Stimulated activated CD8-positive, alpha-beta memory T cell treated with anti-CD3 and anti-CD28 coated beads, Interleukin-12 subunit alpha, Interleukin-12 subunit beta, amount 100 ng/mL, for 4 hours (primary cell): Measurements from ENCODE around the gene MYOZ1.

Source experiments
- DNase-seq: peaks from one replicate; pipeline ENCODE4 v3.0.0-alpha.2; 2020; ENCODE audit warnings: low read depth

Gene MYOZ1

DNA sequence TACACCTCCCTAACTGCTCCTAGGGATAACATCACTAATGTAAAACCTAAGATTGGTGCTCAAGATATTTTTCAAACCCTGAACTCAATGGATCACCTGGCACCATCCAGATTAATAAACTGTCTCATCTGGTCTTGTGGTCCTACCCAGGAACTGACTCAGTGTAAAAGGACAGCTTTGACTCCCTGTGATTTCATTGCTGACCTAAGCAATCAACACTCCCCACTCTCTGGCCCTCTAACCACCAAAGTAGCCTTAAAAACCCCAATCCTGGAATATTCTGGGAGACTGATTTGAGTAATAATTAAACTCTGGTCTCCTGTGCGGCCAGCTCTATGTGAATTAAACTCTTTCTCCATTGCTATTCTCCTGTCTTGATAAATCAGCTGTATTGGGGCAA, 43.9 kb downstream of the MYOZ1 start:
- DNase-seq = no peak

DNA sequence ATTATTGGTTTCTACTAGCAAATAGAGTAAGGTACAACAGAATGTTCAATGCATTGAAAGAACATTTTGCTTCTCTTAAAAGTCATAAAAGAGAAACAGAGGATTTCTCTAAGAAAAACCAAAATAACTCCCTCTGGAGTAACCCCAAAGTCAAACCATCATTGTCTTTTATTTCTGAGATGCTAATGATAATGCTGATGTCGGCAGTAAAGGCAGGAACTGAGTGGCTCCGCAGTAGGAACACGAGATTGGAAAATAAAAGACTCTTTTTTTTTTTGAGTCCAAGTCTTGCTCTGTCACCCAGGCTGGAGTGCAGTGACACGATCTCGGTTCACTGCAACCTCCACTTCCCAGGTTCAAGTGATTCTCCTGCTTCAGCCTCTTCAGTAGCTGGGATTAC, 47.5 kb downstream of the MYOZ1 start:
- DNase-seq = no peak

DNA sequence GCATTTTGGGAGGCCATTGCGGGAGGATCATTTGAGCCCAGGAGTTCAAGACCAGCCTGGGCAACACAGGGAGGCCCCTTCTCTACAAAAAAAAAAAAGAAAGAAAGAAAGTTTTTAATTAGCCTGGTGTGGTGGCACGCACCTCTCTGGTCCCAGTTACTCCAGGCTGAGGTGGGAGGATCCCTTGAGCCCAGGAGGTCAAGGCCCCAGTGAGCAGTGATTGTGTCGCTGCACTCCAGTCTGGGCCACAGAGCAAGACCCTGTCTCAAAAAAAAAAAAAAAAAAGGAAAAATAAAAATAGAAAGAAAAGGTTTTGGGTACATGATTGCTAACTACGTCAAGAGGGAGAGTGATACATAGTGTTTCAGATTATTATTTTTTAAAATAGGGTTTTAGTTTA, 48.2 kb downstream of the MYOZ1 start:
- DNase-seq = no peak

DNA sequence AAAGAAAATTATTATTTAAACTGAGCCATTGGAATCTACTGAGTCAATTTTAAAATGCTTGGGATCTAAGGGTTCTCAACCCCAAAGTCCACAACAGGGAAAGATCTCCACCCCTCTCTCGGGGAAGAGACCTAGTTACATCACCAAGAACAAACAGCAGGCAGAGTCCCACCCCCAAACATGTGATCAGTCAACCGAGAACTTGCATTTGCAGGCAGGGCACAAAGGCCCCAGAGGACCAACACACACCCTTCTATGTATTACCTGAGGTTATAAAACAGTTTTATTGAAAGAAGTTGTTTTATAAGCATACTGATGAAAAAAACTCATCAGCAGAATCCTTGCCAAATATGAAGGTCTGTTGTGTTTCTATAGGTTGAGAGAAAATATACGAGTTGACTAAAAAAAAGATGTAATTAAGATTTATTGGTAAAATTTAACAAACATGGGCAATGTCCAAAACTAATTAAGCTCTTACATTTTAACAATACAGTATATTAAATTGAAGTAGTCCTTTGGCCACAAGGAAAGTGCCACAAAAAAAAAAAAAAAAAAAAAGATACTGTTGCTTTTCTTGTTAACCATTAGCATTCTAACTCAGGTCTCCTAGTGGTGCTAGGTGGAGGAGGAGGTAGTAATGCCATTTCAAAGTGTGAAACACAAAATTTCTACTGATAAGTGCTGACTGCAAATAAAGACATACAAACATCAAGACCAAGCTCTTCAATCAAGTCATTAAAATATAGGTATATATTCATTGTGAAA, 49.2 kb downstream of the MYOZ1 start:
- no peak for DNase-seq

DNA sequence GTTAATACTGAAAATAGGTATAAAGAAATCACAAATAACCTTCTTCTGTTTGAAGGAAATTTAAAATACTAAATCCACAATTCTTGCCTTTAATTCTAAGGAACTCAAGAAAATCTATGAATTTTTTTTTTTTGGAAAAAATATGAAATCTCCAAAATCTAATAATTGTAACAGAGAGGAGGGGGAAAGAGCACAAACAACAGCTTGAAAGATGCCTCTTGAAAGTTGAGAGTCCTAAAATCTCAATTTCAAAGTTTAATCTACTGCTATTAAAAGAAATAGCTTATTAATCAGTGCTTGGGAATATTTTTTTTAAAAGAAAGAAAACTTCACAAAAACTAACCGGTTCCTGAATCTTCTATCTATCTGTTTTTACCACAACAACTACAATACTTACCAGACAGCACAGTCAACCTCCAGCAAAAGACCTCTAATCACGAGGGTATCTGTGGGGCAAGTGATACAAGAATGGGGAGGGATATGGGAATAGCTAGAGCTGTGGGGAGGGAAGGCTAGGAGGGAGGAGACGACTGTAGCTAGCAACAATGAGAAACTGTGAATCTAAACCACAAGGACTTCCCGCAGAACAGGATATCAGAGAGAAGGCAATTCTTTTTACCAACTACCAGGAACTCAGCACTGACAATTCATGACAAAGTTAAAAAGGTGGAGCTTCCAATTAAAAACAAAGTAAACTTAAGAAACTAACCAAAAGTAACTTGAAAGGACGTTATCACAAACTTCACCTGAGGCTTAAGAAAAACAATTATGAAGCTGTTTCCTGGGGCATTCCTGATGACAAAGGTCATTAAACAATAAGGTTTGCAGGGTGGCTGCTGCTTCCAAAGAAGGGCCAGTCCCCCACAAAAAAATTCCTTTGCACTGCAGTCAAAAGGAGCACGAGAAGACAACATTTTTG, 50.1 kb downstream of the MYOZ1 start, which contains the start of gene USP54:
TSS of gene USP54 (minus strand) at position 462 of the 919 bp plus-strand sequence. CDS start 15,684 bp downstream, outside the sequence.
- DNase-seq = no peak

DNA sequence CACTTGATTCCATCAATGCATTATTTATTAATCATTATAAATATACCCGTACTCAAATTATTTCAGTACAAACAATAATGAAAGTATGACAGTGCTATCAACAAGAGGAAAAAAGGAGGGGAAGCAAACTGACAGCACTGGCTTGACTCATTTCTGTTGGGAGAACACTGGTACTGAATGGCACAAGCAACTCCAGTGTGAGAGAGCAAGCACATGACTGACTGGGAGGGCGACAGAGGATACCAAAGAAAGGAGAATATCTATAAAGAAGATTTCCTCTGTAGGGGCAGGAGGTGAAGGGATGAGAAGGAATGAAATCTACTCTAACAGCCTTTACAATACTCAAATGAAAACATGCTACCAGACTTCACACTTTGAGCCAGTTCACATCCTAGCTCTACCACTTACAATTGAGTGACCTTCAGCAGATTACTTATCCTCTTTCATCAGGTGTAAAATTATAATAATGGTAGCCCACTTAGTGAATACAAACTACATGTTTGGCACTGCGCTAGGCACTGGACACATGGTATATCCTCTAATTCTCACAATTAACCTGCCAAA, 51.6 kb downstream of the MYOZ1 start:
- no peak for DNase-seq

DNA sequence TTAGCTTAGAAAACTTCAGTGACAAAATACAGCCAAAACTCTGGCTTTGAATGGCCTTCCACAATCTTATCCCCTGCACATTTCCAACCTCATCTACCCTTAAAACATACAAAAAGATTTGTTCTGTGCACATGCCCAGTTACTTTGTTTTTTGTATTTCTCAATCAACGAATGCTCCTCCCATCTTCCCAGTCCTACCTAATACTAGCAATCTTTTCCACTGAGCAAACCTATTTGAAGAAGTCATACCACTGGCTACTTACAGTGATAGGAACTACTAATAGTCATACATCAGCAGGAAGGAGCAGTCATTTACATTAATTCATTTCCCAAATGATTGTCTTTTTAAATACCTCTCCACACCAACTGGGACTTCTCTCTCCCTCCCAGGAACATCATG, 52.6 kb downstream of the MYOZ1 start:
- DNase-seq = no peak

DNA sequence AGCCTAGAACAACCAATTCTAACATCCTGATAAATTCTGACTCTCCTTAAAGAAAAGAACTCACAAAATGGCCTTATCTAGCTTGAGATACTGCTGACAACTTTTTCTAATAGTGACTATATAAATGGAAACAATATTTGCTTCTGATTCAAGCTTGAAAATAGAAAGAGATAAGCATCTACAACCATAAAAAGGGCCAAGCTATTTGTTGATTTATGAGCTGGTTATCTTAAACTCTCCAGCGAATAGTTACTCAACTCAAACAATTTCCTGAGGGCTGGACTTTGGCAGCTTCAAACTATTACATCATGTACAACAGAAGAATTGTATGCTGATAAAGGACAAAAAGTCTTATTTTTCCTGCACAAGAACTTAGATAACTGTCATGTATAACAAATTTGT, 54.7 kb downstream of the MYOZ1 start:
- DNase-seq = no peak

DNA sequence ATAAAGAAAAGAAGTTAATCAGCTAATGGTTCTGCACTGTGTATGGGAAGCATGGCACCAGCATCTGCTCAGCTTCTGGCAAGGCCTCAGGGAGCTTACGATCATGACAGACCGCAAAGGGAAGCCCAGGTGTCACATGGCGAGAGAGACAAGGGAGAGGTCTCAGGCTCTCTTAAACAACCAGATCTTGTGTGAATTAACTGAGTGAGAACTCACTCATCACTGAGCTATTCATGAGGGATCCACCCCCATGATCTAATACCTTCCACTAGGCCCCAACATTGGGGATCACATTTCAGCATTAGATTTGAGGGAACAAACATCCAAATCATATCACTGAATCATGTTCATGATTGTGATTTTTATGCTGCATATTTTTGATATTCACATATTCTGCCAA, 55.9 kb downstream of the MYOZ1 start:
- no peak for DNase-seq

DNA sequence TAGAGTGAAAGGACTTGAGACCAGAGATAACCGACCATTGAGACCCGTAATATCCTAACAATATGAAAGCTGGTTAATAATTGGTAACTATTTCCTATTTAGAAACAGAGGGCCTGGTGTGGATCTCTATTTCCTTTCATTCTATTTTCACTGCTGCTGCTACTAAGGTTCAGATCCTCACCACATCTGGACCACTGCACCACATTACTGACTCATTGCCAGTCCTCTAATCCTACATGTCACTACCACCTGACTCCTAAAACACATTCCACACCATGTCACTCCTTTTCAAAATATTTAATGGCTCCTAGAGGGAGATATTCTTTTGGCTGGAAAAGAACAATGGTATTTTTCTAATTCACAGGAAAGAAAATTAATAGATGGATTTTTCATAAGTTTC, 56.5 kb downstream of the MYOZ1 start:
- DNase-seq = no peak

DNA sequence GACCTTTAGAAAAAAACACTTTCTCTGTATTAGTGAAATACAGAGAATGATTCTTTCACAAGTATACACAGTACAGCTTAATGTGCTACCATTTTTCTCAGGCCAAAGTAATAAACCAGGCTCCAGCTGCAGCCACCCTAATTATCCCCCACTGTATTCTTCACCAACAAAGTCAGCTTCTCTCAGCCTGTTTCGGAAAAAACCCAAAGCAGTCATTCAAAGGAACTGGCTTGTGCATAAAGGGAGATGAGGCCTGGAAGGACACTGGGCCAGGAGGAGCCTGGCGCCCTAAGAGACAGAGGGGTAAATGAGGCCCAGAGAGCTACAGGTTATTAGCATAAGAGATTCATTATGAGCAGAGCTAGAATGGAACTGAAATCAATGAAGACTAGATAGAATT, 59.4 kb downstream of the MYOZ1 start:
- DNase-seq = no peak
